Mononuclear cell (primary cell): ENCODE results near the gene POLR2A. TPM values are rescaled to one million over a fixed set of nuclear protein-coding genes. Genes with fewer than 3 reads are reported as not detected.

Experiments
- H3K27me3 ChIP-seq: 2 replicates; pipeline ENCODE4 v1.6.0; 2011; ENCODE audit warnings: low read length, control low read depth; ENCODE audit not compliant: insufficient read depth
- H3K4me1 ChIP-seq: 2 replicates; pipeline ENCODE4 v1.5.1; 2011; ENCODE audit warnings: mild to moderate bottlenecking, low read length, control low read depth; ENCODE audit not compliant: insufficient read depth
- H3K4me3 ChIP-seq: 2 replicates; pipeline ENCODE4 v1.5.1; 2011; ENCODE audit warnings: mild to moderate bottlenecking, low read length, moderate library complexity
- H3K9me3 ChIP-seq: 2 replicates; pipeline ENCODE4 v1.5.1; 2011; ENCODE audit warnings: low read depth, mild to moderate bottlenecking, control low read depth, low read length
- total RNA-seq: library from RNA; depleted of rRNA; stranded (reverse); fragments of >200 nt; gene quantifications from one replicate; pipeline ENCODE4 v1.2.3, GENCODE V29; 2012

Gene POLR2A
- total RNA-seq, 1 donor = 174 TPM

GRCh38 chr17:7538050-7538449, 53.9 kb downstream of the POLR2A start:
- Histone ChIP-seq H3K4me1 (no peaks in the 10 kb centered on the region), H3K27me3 (no peaks in the 10 kb centered on the region), H3K9me3 (no peaks in the 10 kb centered on the region), H3K4me3 (no peak overlapping the region)

- Histone ChIP-seq H3K4me1 (no peaks in the 10 kb centered on the region), H3K27me3 (no peaks in the 10 kb centered on the region), H3K4me3 (no peak overlapping the region), H3K9me3 (no peaks in the 10 kb centered on the region)
Observed at GRCh38 chr17:7538891-7539545, 54.9 kb downstream of the POLR2A start.

- Histone ChIP-seq H3K4me1 (no peaks in the 10 kb centered on the region), H3K9me3 (no peaks in the 10 kb centered on the region)
Observed at GRCh38 chr17:7541074-7541621, 57.0 kb downstream of the POLR2A start.

GRCh38 chr17:7544911-7545310, 60.7 kb downstream of the POLR2A start:
- no peaks in the 10 kb centered on the region for H3K27me3 ChIP-seq
- no peak overlapping the region for H3K4me3 ChIP-seq
- H3K4me1 ChIP-seq = peaks cover 18% of the 10 kb centered on the region
- no peaks in the 10 kb centered on the region for H3K9me3 ChIP-seq

More at GRCh38 chr17:7541074-7541621, 57.0 kb downstream of the POLR2A start:
- Histone ChIP-seq H3K27me3 (no peaks in the 10 kb centered on the region), H3K4me3 (no peak overlapping the region)

GRCh38 chr17:7548585-7549400, 64.6 kb downstream of the POLR2A start, which contains the start of gene TNFSF12:
Gene TNFSF12 (plus strand): TSS chr17:7549058. CDS start chr17:7549154, 96 bp downstream.
- H3K4me1 ChIP-seq = peaks cover 56% of the 10 kb centered on the region
- peak within 1 kb of the TSS; percentile 52 for H3K4me3 ChIP-seq
- no peaks in the 10 kb centered on the region for H3K9me3 ChIP-seq
- no peaks in the 10 kb centered on the region for H3K27me3 ChIP-seq

Other genes starting within 250 kb of the POLR2A start
- gene DVL2, start 249.8 kb upstream of the POLR2A start, total RNA-seq = 23.1 TPM
- 6.5 TPM for gene PHF23, start 244.9 kb upstream of the POLR2A start, total RNA-seq
- 396 TPM for gene GABARAP, start 241.9 kb upstream of the POLR2A start, total RNA-seq
- 38.8 TPM for gene CTDNEP1, start 232.6 kb upstream of the POLR2A start, total RNA-seq
- gene ELP5, start 232.2 kb upstream of the POLR2A start, total RNA-seq = 14.4 TPM
- gene CLDN7, start 221.9 kb upstream of the POLR2A start, total RNA-seq = 0.10 TPM
- not detected for gene SLC2A4, start 202.6 kb upstream of the POLR2A start, total RNA-seq
- gene YBX2, start 189.7 kb upstream of the POLR2A start, total RNA-seq = not detected
- gene EIF5A, start 176.7 kb upstream of the POLR2A start, total RNA-seq = 340 TPM
- gene GPS2, start 169.0 kb upstream of the POLR2A start, total RNA-seq = 65.9 TPM
- gene NEURL4, start 155.0 kb upstream of the POLR2A start, total RNA-seq = 4.8 TPM
- gene ACAP1, start 147.8 kb upstream of the POLR2A start, total RNA-seq = 107 TPM
- gene KCTD11, start 132.2 kb upstream of the POLR2A start, total RNA-seq = 0.73 TPM
- gene TMEM95, start 129.2 kb upstream of the POLR2A start, total RNA-seq = not detected
- gene TNK1, start 103.3 kb upstream of the POLR2A start, total RNA-seq = 5.5 TPM
- 21.6 TPM for gene PLSCR3, start 89.8 kb upstream of the POLR2A start, total RNA-seq
- 41.1 TPM for gene TMEM256, start 80.3 kb upstream of the POLR2A start, total RNA-seq
- gene NLGN2, start 76.5 kb upstream of the POLR2A start, total RNA-seq = 0.73 TPM
- not detected for gene SPEM1, start 64.0 kb upstream of the POLR2A start, total RNA-seq
- not detected for gene SPEM2, start 58.8 kb upstream of the POLR2A start, total RNA-seq
- under 0.01 TPM for gene SPEM3, start 55.5 kb upstream of the POLR2A start, total RNA-seq
- gene TMEM102, start 48.9 kb upstream of the POLR2A start, total RNA-seq = 4.6 TPM
- gene FGF11, start 44.9 kb upstream of the POLR2A start, total RNA-seq = 0.21 TPM
- gene CHRNB1, start 39.3 kb upstream of the POLR2A start, total RNA-seq = 3.3 TPM
- gene ZBTB4, start 4.7 kb upstream of the POLR2A start, total RNA-seq = 30.9 TPM
- not detected for gene SLC35G6, start 2.9 kb upstream of the POLR2A start, total RNA-seq
- 14.4 TPM for gene TNFSF12, start 64.7 kb downstream of the POLR2A start, total RNA-seq
- 44.9 TPM for gene TNFSF13, start 74.4 kb downstream of the POLR2A start, total RNA-seq
- 33.1 TPM for gene SENP3, start 77.6 kb downstream of the POLR2A start, total RNA-seq
- 147 TPM for gene CD68, start 95.3 kb downstream of the POLR2A start, total RNA-seq
- 48.0 TPM for gene MPDU1, start 99.5 kb downstream of the POLR2A start, total RNA-seq
- 0.52 TPM for gene SOX15, start 105.7 kb downstream of the POLR2A start, total RNA-seq
- gene FXR2, start 130.5 kb downstream of the POLR2A start, total RNA-seq = 7.7 TPM
- 28.3 TPM for gene SAT2, start 143.5 kb downstream of the POLR2A start, total RNA-seq
- not detected for gene SHBG, start 145.8 kb downstream of the POLR2A start, total RNA-seq
- not detected for gene ATP1B2, start 166.6 kb downstream of the POLR2A start, total RNA-seq
- 9.9 TPM for gene TP53, start 203.1 kb downstream of the POLR2A start, total RNA-seq
- 3.6 TPM for gene WRAP53, start 204.1 kb downstream of the POLR2A start, total RNA-seq
- gene EFNB3, start 220.8 kb downstream of the POLR2A start, total RNA-seq = not detected
- under 0.01 TPM for gene DNAH2, start 233.4 kb downstream of the POLR2A start, total RNA-seq